Vagina (tissue), 2 donors: ENCODE data around the gene FYB2. TPM values are rescaled to one million over a fixed set of nuclear protein-coding genes. Genes with fewer than 3 reads are reported as not detected.

Experiments
- DNase-seq, 2 donors: peaks; one replicate each; pipeline ENCODE4 v3.0.0-alpha.2; 2017; ENCODE audit errors: extremely low spot score in 2 of 2
- H3K27ac ChIP-seq: fragments of 200-600 bp; sonication (generic); one replicate; pipeline ENCODE4 v1.5.1; 2019
- H3K27me3 ChIP-seq: fragments of 200-600 bp; sonication (generic); one replicate; pipeline ENCODE4 v1.5.1; 2019
- H3K36me3 ChIP-seq, 2 donors: fragments of 200-600 bp; sonication (generic); one replicate each; pipeline ENCODE4 v1.5.1; 2017 to 2019
- H3K4me1 ChIP-seq: fragments of 200-600 bp; sonication (generic); one replicate; pipeline ENCODE4 v1.5.1; 2019
- H3K4me3 ChIP-seq, 2 donors: fragments of 200-600 bp; sonication (generic); 1 replicate in 1 of 2; 2 replicates in 1 of 2; pipeline ENCODE4 v1.5.1; 2016 to 2019
- H3K9me3 ChIP-seq: fragments of 200-600 bp; sonication (generic); one replicate; pipeline ENCODE4 v1.5.1; 2019
- POLR2A ChIP-seq, 2 donors: fragments of 450-650 bp; IDR thresholded peaks; one replicate each; pipeline ENCODE4 v1.6.1; 2017; ENCODE audit warnings: antibody characterized with exemption in 2 of 2, mild to moderate bottlenecking in 2 of 2, moderate library complexity in 2 of 2
- POLR2AphosphoS5 ChIP-seq, 2 donors: sonication (generic); formaldehyde crosslinking; IDR thresholded peaks; one replicate each; pipeline ENCODE4 v1.9.0; 2017; ENCODE audit warnings: antibody characterized with exemption in 2 of 2, mild to moderate bottlenecking in 2 of 2, low read depth in 1 of 2; ENCODE audit not compliant: insufficient read depth in 1 of 2
- intact Hi-C: fragments of 100-400 bp; cut with DNase I; formaldehyde crosslinking; loops from one replicate; pipeline ENCODE4 v1.15.1; 2023
- total RNA-seq: library from RNA; depleted of rRNA; stranded (reverse); fragments of >200 nt; gene quantifications from one replicate; pipeline ENCODE4 v1.2.3, GENCODE V29; 2016
- TF ChIP-seq, protein P1 (sequence below), 3 experiments: fragments of 450-650 bp in 2 of 3; fragments of 200-600 bp in 1 of 3; sonication (generic) in 1 of 3; IDR thresholded peaks; one replicate each; pipeline ENCODE4 v1.5.1; 2017 to 2019; ENCODE audit warnings: antibody characterized with exemption in 3 of 3, mild to moderate bottlenecking in 2 of 3, moderate library complexity in 2 of 3

FYB2 gene
- total RNA-seq, 1 donor from 2014 or later: not detected

DNA sequence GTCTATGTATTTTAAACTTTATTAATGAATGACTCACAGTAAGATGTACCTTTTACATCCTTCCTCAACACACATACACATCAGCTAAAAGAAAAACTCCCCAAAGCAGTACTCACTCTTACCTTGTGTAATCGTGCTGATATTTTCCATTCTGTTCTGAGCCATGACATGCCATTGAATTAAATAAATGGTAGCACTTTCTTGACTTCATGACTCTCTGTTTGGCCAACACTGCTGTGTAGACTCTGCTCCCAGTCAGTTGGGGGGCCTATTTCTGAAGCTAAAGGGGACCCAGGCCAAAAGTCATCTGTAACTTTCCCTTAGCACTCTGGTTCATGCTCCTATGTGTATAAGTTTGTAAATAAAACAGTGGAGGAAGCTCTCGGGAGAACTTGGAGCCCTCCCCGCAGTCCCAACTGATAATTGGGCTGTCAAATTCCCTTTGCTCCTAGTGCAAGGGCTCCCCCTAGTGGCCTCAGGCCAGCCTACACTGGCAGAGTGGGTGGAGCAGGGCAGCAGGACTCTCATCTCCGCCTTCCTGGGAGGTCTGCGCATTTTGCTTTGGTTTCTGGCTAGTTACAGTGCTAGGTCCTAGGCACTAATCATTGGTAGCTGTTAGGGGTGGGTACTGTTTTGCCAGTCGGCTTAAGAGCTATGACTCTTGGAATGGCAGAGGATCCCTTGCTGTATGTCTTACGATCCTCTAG, 1.7 kb upstream of the FYB2 start:
- Histone ChIP-seq H3K36me3 (no peaks in the 10 kb centered on the region), H3K27me3 (no peaks in the 10 kb centered on the region), H3K27ac (no peak overlapping the region), H3K4me3 (no peak overlapping the region), H3K4me1 (peaks cover 17% of the 10 kb centered on the region), H3K9me3 (no peaks in the 10 kb centered on the region)
- intact Hi-C loops: no loop called here
- no peak for DNase-seq
- TF ChIP-seq, protein P1, sequence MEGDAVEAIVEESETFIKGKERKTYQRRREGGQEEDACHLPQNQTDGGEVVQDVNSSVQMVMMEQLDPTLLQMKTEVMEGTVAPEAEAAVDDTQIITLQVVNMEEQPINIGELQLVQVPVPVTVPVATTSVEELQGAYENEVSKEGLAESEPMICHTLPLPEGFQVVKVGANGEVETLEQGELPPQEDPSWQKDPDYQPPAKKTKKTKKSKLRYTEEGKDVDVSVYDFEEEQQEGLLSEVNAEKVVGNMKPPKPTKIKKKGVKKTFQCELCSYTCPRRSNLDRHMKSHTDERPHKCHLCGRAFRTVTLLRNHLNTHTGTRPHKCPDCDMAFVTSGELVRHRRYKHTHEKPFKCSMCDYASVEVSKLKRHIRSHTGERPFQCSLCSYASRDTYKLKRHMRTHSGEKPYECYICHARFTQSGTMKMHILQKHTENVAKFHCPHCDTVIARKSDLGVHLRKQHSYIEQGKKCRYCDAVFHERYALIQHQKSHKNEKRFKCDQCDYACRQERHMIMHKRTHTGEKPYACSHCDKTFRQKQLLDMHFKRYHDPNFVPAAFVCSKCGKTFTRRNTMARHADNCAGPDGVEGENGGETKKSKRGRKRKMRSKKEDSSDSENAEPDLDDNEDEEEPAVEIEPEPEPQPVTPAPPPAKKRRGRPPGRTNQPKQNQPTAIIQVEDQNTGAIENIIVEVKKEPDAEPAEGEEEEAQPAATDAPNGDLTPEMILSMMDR (IDR thresholded peaks at IDR 0.05): peak; percentile 43 to 61 (median 45)
- TF ChIP-seq POLR2AphosphoS5 (IDR thresholded peaks at IDR 0.05; ENCODE audit: insufficient read depth in 1 of 2, low read depth in 1 of 2): no peak

DNA sequence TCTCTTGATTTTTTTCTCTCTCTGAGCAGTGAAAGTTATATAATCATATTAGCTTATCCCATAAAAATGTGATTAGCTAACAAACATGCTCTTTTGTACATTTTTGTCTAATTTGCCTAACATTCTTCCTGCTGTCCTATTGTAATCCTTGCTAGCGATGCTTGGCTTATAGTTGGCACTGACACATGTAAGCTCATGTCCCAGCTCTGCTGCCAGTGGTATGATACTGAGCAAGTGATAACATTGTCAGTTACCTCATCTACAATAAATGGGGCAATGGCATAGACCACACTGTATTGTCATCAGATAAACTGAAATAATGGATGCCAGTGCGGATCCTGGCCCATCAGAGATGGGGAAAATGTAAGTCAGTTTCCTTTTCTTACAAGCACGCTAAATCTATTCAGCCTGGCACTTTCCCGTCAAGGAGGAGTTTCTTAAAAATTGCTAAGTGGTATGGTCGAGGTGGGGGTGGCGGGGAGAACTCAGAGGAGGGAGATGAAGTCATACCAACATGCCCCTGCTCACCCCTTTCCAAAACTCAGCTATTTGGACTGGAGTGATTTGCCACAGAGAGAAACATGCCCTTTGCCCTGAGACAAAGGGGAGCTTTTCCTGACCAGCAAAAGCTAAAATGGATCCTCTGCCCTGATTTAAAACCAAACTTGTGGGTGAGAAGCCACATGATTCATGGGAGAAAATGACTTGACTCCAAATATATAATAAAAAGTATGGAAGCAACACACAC, 1.3 kb downstream of the FYB2 start:
- Histone ChIP-seq H3K4me1 (peaks cover 17% of the 10 kb centered on the region), H3K27ac (no peak overlapping the region), H3K9me3 (no peaks in the 10 kb centered on the region), H3K36me3 (no peaks in the 10 kb centered on the region), H3K27me3 (no peaks in the 10 kb centered on the region), H3K4me3 (no peak overlapping the region)
- DNase-seq: no peak
- TF ChIP-seq, protein P1 (IDR thresholded peaks at IDR 0.05): no peak
- intact Hi-C loops: no loop called here

DNA sequence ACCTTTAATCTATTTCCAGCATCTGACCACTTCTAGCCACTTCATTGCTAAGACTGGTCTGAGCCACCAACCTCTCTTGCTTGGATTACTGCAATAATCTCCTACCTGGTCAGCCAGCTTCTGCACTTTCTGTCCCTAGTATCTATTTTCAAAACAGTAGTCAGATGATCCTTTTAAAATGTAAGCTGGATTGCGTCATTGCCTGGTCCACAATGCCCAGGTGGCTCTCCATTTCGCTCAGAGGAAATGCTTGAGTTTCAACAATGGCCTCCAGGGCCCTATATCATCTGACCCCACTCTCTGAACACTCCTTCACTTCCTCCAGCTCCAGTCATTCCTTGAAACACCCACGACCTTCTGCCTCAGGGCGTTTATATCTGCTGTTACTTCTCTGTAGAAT, 2.3 kb downstream of the FYB2 start:
- TF ChIP-seq POLR2AphosphoS5 (IDR thresholded peaks at IDR 0.05; ENCODE audit: insufficient read depth in 1 of 2, low read depth in 1 of 2) (no peak), POLR2A (IDR thresholded peaks at IDR 0.05) (no peak)
- TF ChIP-seq, protein P1 (IDR thresholded peaks at IDR 0.05): no peak
- Histone ChIP-seq H3K4me1 (peaks cover 17% of the 10 kb centered on the region), H3K27ac (no peak overlapping the region), H3K9me3 (no peaks in the 10 kb centered on the region), H3K36me3 (no peaks in the 10 kb centered on the region), H3K4me3 (no peak overlapping the region), H3K27me3 (no peaks in the 10 kb centered on the region)
- intact Hi-C loops: no loop called here
- no peak for DNase-seq

DNA sequence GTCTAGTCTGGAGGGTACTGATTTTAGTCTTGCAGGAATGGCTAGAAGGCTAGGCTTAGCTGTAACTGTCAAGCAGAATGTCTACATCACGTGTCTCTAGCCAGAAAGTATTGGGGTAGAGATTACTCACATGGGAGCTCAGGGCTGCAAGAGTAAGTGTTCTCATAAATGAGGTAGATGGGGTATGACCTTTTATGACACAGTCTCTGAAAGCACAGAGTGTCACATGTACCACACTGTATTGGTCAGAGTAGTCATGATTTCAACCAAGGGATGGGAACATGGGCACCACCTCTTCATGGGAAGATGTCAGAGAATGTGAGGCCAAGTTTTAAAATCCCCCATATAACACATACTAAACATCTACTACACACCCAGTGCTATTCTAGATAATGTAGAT, 2.9 kb downstream of the FYB2 start:
- H3K36me3 ChIP-seq: no peaks in the 10 kb centered on the region
- no peak overlapping the region for H3K4me3 ChIP-seq
- H3K9me3 ChIP-seq: no peaks in the 10 kb centered on the region
- no peaks in the 10 kb centered on the region for H3K27me3 ChIP-seq
- DNase-seq: no peak
- peaks cover 17% of the 10 kb centered on the region for H3K4me1 ChIP-seq
- H3K27ac ChIP-seq: no peak overlapping the region
- TF ChIP-seq POLR2A (IDR thresholded peaks at IDR 0.05) (no peak), POLR2AphosphoS5 (IDR thresholded peaks at IDR 0.05; ENCODE audit: insufficient read depth in 1 of 2, low read depth in 1 of 2) (no peak)
- intact Hi-C loops: no loop called here

DNA sequence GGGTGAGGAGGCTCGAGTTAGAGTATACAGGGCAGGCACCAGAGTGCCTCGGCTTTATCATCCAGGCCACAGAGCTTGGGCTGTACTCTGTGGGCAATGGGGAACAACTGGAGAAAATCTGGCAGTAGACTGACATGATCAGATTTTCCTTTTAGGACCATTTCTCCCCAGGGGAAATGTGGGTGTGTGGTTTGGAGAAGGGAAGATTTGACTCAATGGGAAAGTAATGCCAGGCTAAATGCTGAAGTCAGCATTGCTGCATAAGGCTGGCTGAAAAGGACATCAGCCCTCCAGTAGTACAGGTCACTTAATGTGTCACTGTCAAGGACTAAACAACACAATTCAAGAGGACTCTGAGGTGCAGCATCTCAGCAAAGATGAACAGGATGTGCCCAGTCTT, 5.0 kb downstream of the FYB2 start:
- Histone ChIP-seq H3K27ac (no peak overlapping the region), H3K4me3 (no peak overlapping the region), H3K27me3 (no peaks in the 10 kb centered on the region), H3K36me3 (no peaks in the 10 kb centered on the region), H3K4me1 (peaks cover 6% of the 10 kb centered on the region), H3K9me3 (no peaks in the 10 kb centered on the region)
- intact Hi-C loops: no loop called here
- no peak for TF ChIP-seq POLR2AphosphoS5 (IDR thresholded peaks at IDR 0.05; ENCODE audit: insufficient read depth in 1 of 2, low read depth in 1 of 2)
- TF ChIP-seq POLR2A (IDR thresholded peaks at IDR 0.05): no peak
- TF ChIP-seq, protein P1 (IDR thresholded peaks at IDR 0.05): no peak
- no peak for DNase-seq
